ENCODE data around the gene LIMS1.
A peak's percentile ranks its signal among the peaks of the same experiment; 100 is the strongest.
"Not testable (repeated sequence)": the region's sequence is repeated elsewhere in the genome, so short reads cannot be mapped to it uniquely, and the experiment has no call there.

LIMS1 gene

GRCh38 chr2:108651468-108651867, 117.2 kb downstream of the LIMS1 start:
- DNase-seq, H3K27me3 Mint-ChIP-seq, H3K9me3 Mint-ChIP-seq, CTCF ChIA-PET: not testable (repeated sequence)
- H3K36me3 Mint-ChIP-seq, result peaks cover 12% of the 10 kb centered on the region
- H3K27ac Mint-ChIP-seq, result peak overlapping the region; percentile 88
- peaks cover 47% of the 10 kb centered on the region for H3K4me1 Mint-ChIP-seq
- peak overlapping the region; percentile 44 for H3K4me3 Mint-ChIP-seq

DNA sequence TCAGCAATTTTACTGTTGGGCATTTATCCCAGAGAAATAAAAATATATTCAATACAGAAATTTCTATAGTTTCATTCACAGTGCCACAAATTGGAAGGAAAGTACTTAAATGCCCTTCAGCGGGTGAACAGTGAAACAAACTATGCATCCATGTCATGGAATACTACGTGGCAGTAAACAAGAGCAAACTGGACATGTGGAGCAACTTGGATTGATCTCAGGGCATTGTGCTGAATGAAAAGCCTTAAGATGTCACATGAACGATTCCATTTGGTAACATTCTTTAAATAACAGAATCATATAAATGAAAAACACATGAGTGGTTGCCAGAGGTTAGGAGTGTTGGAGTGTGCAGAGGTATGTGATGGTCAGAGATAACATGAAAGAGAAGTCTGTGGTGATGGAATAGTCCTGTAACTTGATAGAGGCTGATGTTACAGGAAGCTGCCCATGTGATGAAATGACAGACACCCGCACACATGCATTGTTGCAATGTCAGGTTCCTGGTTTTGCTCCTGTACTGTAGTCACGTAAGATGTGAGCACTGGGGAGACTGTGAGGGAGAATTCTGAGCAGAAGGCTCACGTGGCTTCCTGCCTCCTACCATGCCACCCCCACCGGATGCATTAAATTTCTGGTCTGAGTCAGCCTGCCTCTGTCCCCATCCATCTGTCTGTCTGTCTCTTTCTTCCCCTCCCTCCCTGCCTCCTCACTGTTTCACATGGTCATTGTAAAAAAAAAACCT, 118.1 kb downstream of the LIMS1 start:
- not testable (repeated sequence) for H3K36me3 Mint-ChIP-seq, H3K27me3 Mint-ChIP-seq, H3K9me3 Mint-ChIP-seq
- peak; percentile 72 for DNase-seq
- Mint-ChIP-seq H3K27ac (peak overlapping the region; percentile 88), H3K4me1 (peaks cover 47% of the 10 kb centered on the region), H3K4me3 (peak overlapping the region; percentile 55)
- CTCF ChIA-PET, result interaction anchor here (0.6 kb wide), 1 partner anchor 16 kb away, joined by 3 read pairs; no protein-coding TSS in a partner anchor

GRCh38 chr2:108653425-108653824, 119.2 kb downstream of the LIMS1 start:
- H3K9me3 Mint-ChIP-seq, CTCF ChIA-PET, DNase-seq, H3K36me3 Mint-ChIP-seq, H3K27me3 Mint-ChIP-seq, H3K27ac Mint-ChIP-seq, H3K4me3 Mint-ChIP-seq: not testable (repeated sequence)
- H3K4me1 Mint-ChIP-seq, result peaks cover 39% of the 10 kb centered on the region

DNA sequence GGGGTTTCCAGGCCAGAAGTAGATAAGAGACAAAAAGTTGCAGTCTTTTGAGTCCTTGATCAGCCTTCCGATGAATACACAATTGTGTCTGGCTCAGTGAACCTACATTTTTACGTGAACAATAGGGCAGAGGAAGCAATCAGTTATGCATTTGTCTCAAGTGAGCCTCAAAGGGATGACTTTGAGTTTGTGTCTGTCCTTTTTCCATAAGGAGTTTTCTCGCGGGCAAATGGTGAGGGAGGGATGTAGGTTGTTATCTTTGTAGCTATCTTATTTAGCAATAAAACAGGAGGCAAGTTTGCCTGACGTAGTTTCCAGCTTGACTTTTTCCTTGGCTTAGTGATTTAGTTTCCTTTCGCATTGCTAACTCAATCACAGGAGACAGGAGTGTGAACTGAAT, 119.6 kb downstream of the LIMS1 start:
- H3K27me3 Mint-ChIP-seq, DNase-seq, H3K27ac Mint-ChIP-seq, CTCF ChIA-PET, H3K9me3 Mint-ChIP-seq, H3K36me3 Mint-ChIP-seq, H3K4me3 Mint-ChIP-seq: not testable (repeated sequence)
- H3K4me1 Mint-ChIP-seq, result peaks cover 35% of the 10 kb centered on the region

GRCh38 chr2:108654521-108655125, 120.4 kb downstream of the LIMS1 start:
- H3K36me3 Mint-ChIP-seq, H3K4me3 Mint-ChIP-seq, H3K9me3 Mint-ChIP-seq, DNase-seq, CTCF ChIA-PET, H3K27ac Mint-ChIP-seq, H3K27me3 Mint-ChIP-seq: not testable (repeated sequence)
- H3K4me1 Mint-ChIP-seq, result peaks cover 27% of the 10 kb centered on the region

DNA sequence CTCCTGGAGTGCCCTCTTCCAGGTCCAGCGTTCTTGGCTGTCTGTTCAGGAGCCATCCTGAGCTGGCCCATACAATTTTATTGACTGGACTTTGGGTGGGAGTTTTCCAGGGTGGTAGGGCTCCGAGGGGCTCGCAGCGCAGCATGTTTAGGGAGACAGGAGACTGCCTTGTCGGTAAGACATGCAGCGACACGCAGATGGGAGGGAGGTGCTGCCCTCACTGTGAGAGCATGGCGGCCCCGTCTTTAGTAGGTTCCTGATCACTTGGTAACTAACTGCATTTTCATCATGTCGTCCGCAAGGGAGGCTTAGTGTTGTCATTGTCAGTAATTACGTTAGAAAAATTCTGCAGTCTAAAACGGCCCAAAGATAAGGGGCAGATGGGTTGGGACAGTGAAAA, 121.0 kb downstream of the LIMS1 start:
- H3K9me3 Mint-ChIP-seq, H3K4me3 Mint-ChIP-seq, CTCF ChIA-PET, H3K27ac Mint-ChIP-seq, H3K36me3 Mint-ChIP-seq, DNase-seq, H3K27me3 Mint-ChIP-seq: not testable (repeated sequence)
- peaks cover 26% of the 10 kb centered on the region for H3K4me1 Mint-ChIP-seq

DNA sequence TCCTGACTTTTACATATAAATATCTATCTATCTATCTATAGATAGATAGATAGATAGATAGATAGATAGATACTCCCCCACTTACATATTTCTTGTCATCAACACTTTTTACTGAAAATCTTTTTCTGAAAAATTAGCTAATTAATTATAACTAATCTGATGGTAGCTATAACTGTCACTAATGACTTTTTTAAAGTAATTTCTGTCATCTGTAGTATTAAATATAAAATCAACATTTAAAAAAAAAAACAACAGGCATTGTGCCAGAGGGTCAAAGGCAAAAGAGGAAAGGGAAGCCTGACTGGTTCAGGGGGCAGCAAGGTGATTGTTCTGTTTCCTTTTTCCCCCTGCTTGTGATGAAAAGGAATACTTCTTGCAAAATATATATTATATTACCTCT, 122.0 kb downstream of the LIMS1 start:
- H3K9me3 Mint-ChIP-seq, CTCF ChIA-PET, H3K27me3 Mint-ChIP-seq, H3K4me3 Mint-ChIP-seq, DNase-seq, H3K36me3 Mint-ChIP-seq, H3K27ac Mint-ChIP-seq: not testable (repeated sequence)
- peaks cover 17% of the 10 kb centered on the region for H3K4me1 Mint-ChIP-seq

DNA sequence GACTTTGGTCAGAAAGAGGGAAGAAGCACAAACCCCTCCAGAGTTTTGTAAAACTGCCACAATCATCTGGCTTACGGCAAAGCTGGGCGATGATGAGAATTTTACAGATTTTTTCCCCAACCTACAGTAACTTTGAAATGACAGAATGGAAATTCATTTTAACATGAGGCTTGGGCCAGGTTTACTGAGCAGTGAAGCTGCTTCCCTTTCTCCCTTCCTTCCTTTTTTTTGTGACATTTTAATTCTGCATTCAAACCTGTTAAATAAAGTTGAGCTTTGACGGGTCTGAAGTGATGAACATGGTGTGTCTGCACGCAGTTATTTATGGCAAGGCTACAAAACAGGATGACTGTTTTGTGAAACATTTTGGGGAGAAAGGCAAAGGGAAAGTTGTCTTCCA, 123.2 kb downstream of the LIMS1 start:
- H3K27me3 Mint-ChIP-seq, DNase-seq, CTCF ChIA-PET, H3K9me3 Mint-ChIP-seq, H3K36me3 Mint-ChIP-seq, H3K4me3 Mint-ChIP-seq, H3K27ac Mint-ChIP-seq: not testable (repeated sequence)
- H3K4me1 Mint-ChIP-seq, result peaks cover 12% of the 10 kb centered on the region

GRCh38 chr2:108658553-108658952, 124.3 kb downstream of the LIMS1 start:
- H3K4me1 Mint-ChIP-seq, result peaks cover 12% of the 10 kb centered on the region
- CTCF ChIA-PET, H3K27me3 Mint-ChIP-seq, H3K9me3 Mint-ChIP-seq, H3K4me3 Mint-ChIP-seq, H3K36me3 Mint-ChIP-seq, H3K27ac Mint-ChIP-seq, DNase-seq: not testable (repeated sequence)

- not testable (repeated sequence) for H3K27me3 Mint-ChIP-seq, H3K9me3 Mint-ChIP-seq, H3K4me3 Mint-ChIP-seq, DNase-seq, H3K36me3 Mint-ChIP-seq, H3K27ac Mint-ChIP-seq
- H3K4me1 Mint-ChIP-seq, result peaks cover 17% of the 10 kb centered on the region
- CTCF ChIA-PET, result interaction anchor here (2.2 kb wide), 1 partner anchor 25 kb away, joined by 5 read pairs; no protein-coding TSS in a partner anchor
Observed at GRCh38 chr2:108661493-108661892, 127.2 kb downstream of the LIMS1 start.

DNA sequence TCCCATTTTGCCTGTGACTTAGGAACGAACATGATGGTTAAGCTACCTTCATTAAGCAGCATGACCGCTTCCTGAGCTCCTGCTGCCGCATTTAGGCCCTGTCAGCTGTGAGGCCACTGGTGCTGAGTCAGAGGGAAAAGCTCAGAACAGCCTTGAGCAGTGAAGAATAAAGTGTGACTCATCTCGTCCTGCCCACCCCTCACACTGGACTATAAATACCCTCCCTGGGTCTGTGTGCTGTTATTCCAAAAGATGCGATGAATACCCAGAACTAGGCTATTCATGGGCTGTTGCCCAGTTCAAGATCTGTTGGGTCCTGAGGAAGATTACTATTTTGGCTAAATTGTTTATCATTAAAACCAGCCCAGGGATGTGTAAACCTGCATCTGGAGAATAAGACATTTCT, 127.9 kb downstream of the LIMS1 start:
- not testable (repeated sequence) for H3K27me3 Mint-ChIP-seq, DNase-seq, H3K36me3 Mint-ChIP-seq, H3K27ac Mint-ChIP-seq, H3K4me3 Mint-ChIP-seq, H3K9me3 Mint-ChIP-seq
- CTCF ChIA-PET, result interaction anchor here (2.2 kb wide), 1 partner anchor 25 kb away, joined by 5 read pairs; no protein-coding TSS in a partner anchor
- H3K4me1 Mint-ChIP-seq, result peaks cover 17% of the 10 kb centered on the region

GRCh38 chr2:108663346-108663745, 129.1 kb downstream of the LIMS1 start:
- H3K4me1 Mint-ChIP-seq, result peaks cover 17% of the 10 kb centered on the region
- CTCF ChIA-PET, result interaction anchor here (2.2 kb wide), 1 partner anchor 26 kb away, joined by 5 read pairs; no protein-coding TSS in a partner anchor
- not testable (repeated sequence) for H3K27me3 Mint-ChIP-seq, H3K4me3 Mint-ChIP-seq, DNase-seq, H3K9me3 Mint-ChIP-seq, H3K27ac Mint-ChIP-seq
- peaks cover 11% of the 10 kb centered on the region for H3K36me3 Mint-ChIP-seq

- CTCF ChIA-PET, H3K9me3 Mint-ChIP-seq, DNase-seq, H3K27me3 Mint-ChIP-seq, H3K27ac Mint-ChIP-seq, H3K4me3 Mint-ChIP-seq: not testable (repeated sequence)
- peaks cover 17% of the 10 kb centered on the region for H3K4me1 Mint-ChIP-seq
- H3K36me3 Mint-ChIP-seq, result peaks cover 14% of the 10 kb centered on the region
Observed at GRCh38 chr2:108664089-108664488, 129.8 kb downstream of the LIMS1 start.

DNA sequence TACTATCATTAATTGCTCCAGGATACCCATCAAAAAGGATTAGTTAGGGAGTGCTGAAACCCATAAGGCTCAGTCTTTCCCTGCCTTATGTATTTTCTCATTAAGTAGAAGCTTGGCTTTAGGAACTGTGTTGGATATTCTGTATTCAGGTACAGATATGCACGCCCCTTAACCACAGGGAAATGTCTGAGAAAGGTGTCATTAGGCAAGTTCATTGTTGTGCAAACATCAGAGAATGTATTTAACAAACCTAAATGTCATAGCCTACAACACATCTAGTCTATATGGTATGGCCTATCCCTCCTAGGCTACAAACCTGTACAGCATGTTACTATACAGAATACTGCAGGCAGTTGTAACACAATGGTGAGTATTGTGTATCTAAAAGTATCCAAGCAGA, 130.7 kb downstream of the LIMS1 start:
- Mint-ChIP-seq H3K36me3 (peaks cover 14% of the 10 kb centered on the region), H3K4me1 (peaks cover 16% of the 10 kb centered on the region)
- H3K27me3 Mint-ChIP-seq, DNase-seq, H3K4me3 Mint-ChIP-seq, H3K27ac Mint-ChIP-seq, H3K9me3 Mint-ChIP-seq, CTCF ChIA-PET: not testable (repeated sequence)

DNA sequence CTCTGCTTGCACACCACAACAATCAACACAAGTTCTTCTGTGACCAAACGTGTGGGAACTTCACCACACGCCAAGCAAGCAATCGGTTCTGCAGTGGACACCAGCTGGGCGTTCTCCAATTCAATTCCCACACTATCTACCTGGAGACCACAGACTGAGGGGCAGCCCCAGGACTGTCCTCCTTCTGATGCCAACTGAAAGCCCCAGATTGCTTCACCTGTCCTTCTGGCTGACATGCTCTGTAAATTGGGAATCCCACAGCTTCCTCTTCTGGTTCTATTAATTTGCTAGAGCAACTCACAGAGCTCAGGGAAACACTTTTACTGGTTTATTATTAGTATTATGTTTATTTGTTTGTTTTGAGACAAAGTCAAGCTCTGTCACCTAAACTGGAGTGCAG, 131.7 kb downstream of the LIMS1 start:
- H3K4me3 Mint-ChIP-seq, H3K9me3 Mint-ChIP-seq, H3K27ac Mint-ChIP-seq, DNase-seq, H3K27me3 Mint-ChIP-seq, CTCF ChIA-PET: not testable (repeated sequence)
- peaks cover 13% of the 10 kb centered on the region for H3K4me1 Mint-ChIP-seq
- H3K36me3 Mint-ChIP-seq, result peaks cover 13% of the 10 kb centered on the region
